ENCODE data around the gene ZNF3. TPM values are rescaled to one million over a fixed set of nuclear protein-coding genes. Genes with fewer than 3 reads are reported as not detected.

Gene ZNF3
- total RNA-seq, 2 donors from 2014 or later: 42.3 to 45.2 TPM

DNA sequence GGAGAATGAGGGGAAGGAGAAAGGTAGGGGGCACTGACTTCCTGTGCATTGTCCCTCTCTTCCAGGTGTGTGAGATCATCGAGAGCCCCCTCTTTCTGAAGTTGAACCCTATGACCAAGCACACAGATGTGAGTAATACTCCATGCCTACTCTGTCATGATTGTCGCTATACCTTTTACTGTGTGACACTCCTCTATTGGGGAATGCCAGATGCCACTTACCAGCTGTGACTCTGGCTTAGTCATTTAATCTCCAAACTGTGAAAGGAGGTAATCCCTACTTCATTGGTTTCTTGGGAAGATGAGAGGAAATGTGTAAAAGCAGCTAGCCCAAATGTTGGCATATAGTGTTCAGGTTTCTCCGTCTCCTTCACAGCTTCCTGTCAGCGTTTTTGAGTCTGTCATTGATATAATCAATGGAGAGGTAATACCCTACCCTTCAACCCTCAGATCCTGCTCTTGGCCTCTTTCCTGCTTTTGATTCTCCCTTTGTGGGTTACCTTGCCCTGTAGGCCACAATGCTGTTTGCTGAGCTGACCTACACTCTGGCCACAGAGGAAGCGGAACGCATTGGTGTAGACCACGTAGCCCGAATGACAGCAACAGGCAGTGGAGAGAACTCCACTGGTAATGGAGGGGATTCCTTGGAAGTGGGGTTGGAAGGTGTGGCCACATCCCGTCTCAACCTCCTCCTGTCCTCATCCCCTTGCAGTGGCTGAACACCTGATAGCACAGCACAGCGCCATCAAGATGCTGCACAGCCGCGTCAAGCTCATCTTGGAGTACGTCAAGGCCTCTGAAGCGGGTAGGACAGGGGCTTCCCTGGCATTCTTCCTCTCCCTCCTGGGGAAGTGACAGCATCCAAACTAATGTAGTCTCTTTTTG, 9.2 kb upstream of the ZNF3 start:
- Mint-ChIP-seq H3K27me3 (no peaks in the 10 kb centered on the region), H3K36me3 (ENCODE audit: low read depth) (peaks cover 7% of the 10 kb centered on the region), H3K4me3 (peak overlapping the region; percentile 92), H3K27ac (peak overlapping the region; percentile 96), H3K4me1 (peaks cover 14% of the 10 kb centered on the region)
- no peak for DNase-seq
- ATAC-seq: no peak
- no peaks in the 10 kb centered on the region for H3K9me3 ChIP-seq (ENCODE audit: control insufficient read depth, low read length, poor library complexity, severe bottlenecking)

GRCh38 chr7:100089458-100090196, 8.1 kb upstream of the ZNF3 start:
- no peaks in the 10 kb centered on the region for H3K27me3 Mint-ChIP-seq
- no peaks in the 10 kb centered on the region for H3K9me3 ChIP-seq (ENCODE audit: control insufficient read depth, low read length, poor library complexity, severe bottlenecking)
- H3K36me3 Mint-ChIP-seq (ENCODE audit: low read depth): peaks cover 7% of the 10 kb centered on the region
- DNase-seq (no peak), ATAC-seq (no peak)
- peak overlapping the region; percentile 96 for H3K27ac Mint-ChIP-seq
- peaks cover 12% of the 10 kb centered on the region for H3K4me1 Mint-ChIP-seq
- H3K4me3 Mint-ChIP-seq: peak overlapping the region; percentile 92

GRCh38 chr7:100088621-100089457, 7.3 kb upstream of the ZNF3 start, which contains the start of gene COPS6:
Gene COPS6, plus strand, starts transcription at chr7:100088969. Its CDS starts 22 bp downstream, at chr7:100088991.
- DNase-seq: peak; percentile 82 to 89 (median 87)
- no peaks in the 10 kb centered on the region for H3K9me3 ChIP-seq (ENCODE audit: control insufficient read depth, low read length, poor library complexity, severe bottlenecking)
- peak within 1 kb of the TSS; percentile 96 for H3K27ac Mint-ChIP-seq
- no peaks in the 10 kb centered on the region for H3K27me3 Mint-ChIP-seq
- peaks cover 7% of the 10 kb centered on the region for H3K36me3 Mint-ChIP-seq (ENCODE audit: low read depth)
- H3K4me1 Mint-ChIP-seq: peaks cover 12% of the 10 kb centered on the region
- peak within 1 kb of the TSS; percentile 92 for H3K4me3 Mint-ChIP-seq
- peak; percentile 85 for ATAC-seq

GRCh38 chr7:100088095-100088620, 6.6 kb upstream of the ZNF3 start:
- Mint-ChIP-seq H3K36me3 (ENCODE audit: low read depth) (peaks cover 6% of the 10 kb centered on the region), H3K4me3 (peak overlapping the region; percentile 92), H3K27ac (peak overlapping the region; percentile 96), H3K27me3 (no peaks in the 10 kb centered on the region), H3K4me1 (peaks cover 12% of the 10 kb centered on the region)
- no peak for ATAC-seq
- H3K9me3 ChIP-seq (ENCODE audit: control insufficient read depth, low read length, poor library complexity, severe bottlenecking): no peaks in the 10 kb centered on the region
- DNase-seq: no peak

GRCh38 chr7:100087055-100087750, 5.7 kb upstream of the ZNF3 start:
- Mint-ChIP-seq H3K4me1 (peaks cover 19% of the 10 kb centered on the region), H3K36me3 (ENCODE audit: low read depth) (peaks cover 5% of the 10 kb centered on the region), H3K27ac (no peak overlapping the region), H3K27me3 (no peaks in the 10 kb centered on the region), H3K4me3 (no peak overlapping the region)
- no peak for ATAC-seq
- DNase-seq: no peak
- no peaks in the 10 kb centered on the region for H3K9me3 ChIP-seq (ENCODE audit: control insufficient read depth, low read length, poor library complexity, severe bottlenecking)

GRCh38 chr7:100085515-100085914, 4.0 kb upstream of the ZNF3 start:
- peaks cover 27% of the 10 kb centered on the region for H3K4me1 Mint-ChIP-seq
- H3K36me3 Mint-ChIP-seq (ENCODE audit: low read depth): peaks cover 5% of the 10 kb centered on the region
- DNase-seq: no peak
- no peaks in the 10 kb centered on the region for H3K27me3 Mint-ChIP-seq
- H3K4me3 Mint-ChIP-seq: no peak overlapping the region
- no peaks in the 10 kb centered on the region for H3K9me3 ChIP-seq (ENCODE audit: control insufficient read depth, low read length, poor library complexity, severe bottlenecking)
- no peak for ATAC-seq
- H3K27ac Mint-ChIP-seq: peak overlapping the region; percentile 27

DNA sequence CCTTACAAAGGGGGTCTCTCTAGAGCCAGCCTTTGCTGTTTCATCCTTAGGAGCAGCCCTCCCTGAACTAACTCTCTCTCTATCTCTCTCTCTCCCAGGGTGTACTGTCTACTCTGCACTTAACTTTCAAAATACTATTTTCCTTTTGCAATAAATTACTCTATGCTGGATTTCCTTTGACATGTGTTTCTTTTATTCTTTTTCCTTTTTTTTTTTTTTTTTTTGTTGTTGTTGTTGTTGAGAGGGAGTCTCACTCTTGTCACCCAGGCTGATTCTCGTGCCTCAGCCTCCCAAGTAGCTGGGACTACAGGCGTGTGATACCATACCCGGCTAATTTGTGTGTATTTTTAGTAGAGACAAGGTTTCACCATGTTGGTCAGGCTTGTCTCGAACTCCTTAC, 1.5 kb upstream of the ZNF3 start:
- no peak for DNase-seq
- peaks cover 24% of the 10 kb centered on the region for H3K4me1 Mint-ChIP-seq
- peaks cover 6% of the 10 kb centered on the region for H3K36me3 Mint-ChIP-seq (ENCODE audit: low read depth)
- ATAC-seq: peak; percentile 10
- peak overlapping the region; percentile 96 for H3K4me3 Mint-ChIP-seq
- H3K9me3 ChIP-seq (ENCODE audit: control insufficient read depth, low read length, poor library complexity, severe bottlenecking): no peaks in the 10 kb centered on the region
- H3K27me3 Mint-ChIP-seq: no peaks in the 10 kb centered on the region
- peak overlapping the region; percentile 94 for H3K27ac Mint-ChIP-seq

DNA sequence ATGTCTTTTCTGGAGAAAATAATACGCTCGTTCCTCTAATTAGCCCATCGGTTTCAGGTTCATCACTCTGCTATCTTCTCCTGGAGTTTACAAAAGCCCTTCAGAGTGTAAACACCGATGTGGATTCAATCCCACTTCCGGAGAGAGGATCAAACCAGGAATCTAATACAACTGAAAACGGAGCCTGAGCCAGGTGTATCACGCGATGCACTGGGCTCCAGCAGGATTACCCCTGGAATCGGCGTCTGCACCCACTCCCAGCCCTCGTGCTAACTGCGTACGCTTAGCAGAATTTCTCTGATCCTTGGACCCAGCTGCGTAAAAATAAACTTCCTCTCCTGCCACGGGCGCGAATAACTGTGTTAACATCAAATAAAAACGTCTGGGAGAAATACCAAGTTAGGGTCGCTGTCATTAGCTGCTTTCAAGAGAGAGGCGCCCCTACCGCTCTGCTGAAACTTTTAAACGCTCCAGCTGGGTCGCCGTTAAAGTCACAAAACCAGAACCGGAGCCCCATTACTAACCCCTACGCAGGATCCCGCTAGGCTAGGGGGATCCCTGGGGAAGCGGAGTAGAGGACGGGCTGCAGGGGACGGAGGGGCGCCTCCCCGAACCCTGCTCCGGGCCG, 502 bp downstream of the ZNF3 start:
- H3K4me3 Mint-ChIP-seq: peak overlapping the region; percentile 96
- peak in 1 of 3 donors; percentile 14 for DNase-seq
- H3K36me3 Mint-ChIP-seq (ENCODE audit: low read depth): peaks cover 7% of the 10 kb centered on the region
- H3K9me3 ChIP-seq (ENCODE audit: control insufficient read depth, low read length, poor library complexity, severe bottlenecking): no peaks in the 10 kb centered on the region
- peak; percentile 1 for ATAC-seq
- H3K27ac Mint-ChIP-seq: peak overlapping the region; percentile 94
- H3K27me3 Mint-ChIP-seq: no peaks in the 10 kb centered on the region
- peaks cover 25% of the 10 kb centered on the region for H3K4me1 Mint-ChIP-seq

- Mint-ChIP-seq H3K27me3 (no peaks in the 10 kb centered on the region), H3K27ac (peak overlapping the region; percentile 94), H3K4me1 (peaks cover 28% of the 10 kb centered on the region)
Observed at GRCh38 chr7:100079024-100079560, 2.4 kb downstream of the ZNF3 start.

GRCh38 chr7:100077205-100077604, 4.3 kb downstream of the ZNF3 start:
- H3K9me3 ChIP-seq (ENCODE audit: control insufficient read depth, low read length, poor library complexity, severe bottlenecking): no peaks in the 10 kb centered on the region
- H3K27ac Mint-ChIP-seq: no peak overlapping the region
- ATAC-seq: no peak
- H3K4me3 Mint-ChIP-seq: peak overlapping the region; percentile 39
- DNase-seq: no peak
- peaks cover 20% of the 10 kb centered on the region for H3K36me3 Mint-ChIP-seq (ENCODE audit: low read depth)
- peaks cover 21% of the 10 kb centered on the region for H3K4me1 Mint-ChIP-seq
- H3K27me3 Mint-ChIP-seq: no peaks in the 10 kb centered on the region

More at GRCh38 chr7:100079024-100079560, 2.4 kb downstream of the ZNF3 start:
- ATAC-seq: no peak
- H3K9me3 ChIP-seq (ENCODE audit: control insufficient read depth, low read length, poor library complexity, severe bottlenecking): no peaks in the 10 kb centered on the region
- no peak for DNase-seq
- H3K36me3 Mint-ChIP-seq (ENCODE audit: low read depth): peaks cover 15% of the 10 kb centered on the region
- H3K4me3 Mint-ChIP-seq: peak overlapping the region; percentile 12

- Mint-ChIP-seq H3K4me1 (peaks cover 11% of the 10 kb centered on the region), H3K27me3 (no peaks in the 10 kb centered on the region), H3K27ac (no peak overlapping the region), H3K4me3 (no peak overlapping the region), H3K36me3 (ENCODE audit: low read depth) (peaks cover 25% of the 10 kb centered on the region)
- no peak for ATAC-seq
- H3K9me3 ChIP-seq (ENCODE audit: control insufficient read depth, low read length, poor library complexity, severe bottlenecking): peaks cover 9% of the 10 kb centered on the region
- no peak for DNase-seq
Observed at GRCh38 chr7:100075418-100075817, 6.1 kb downstream of the ZNF3 start.

Data from T-helper 17 cell (primary cell).